ENCODE results near the gene FOSB. TPM values are rescaled to one million over a fixed set of nuclear protein-coding genes. Genes with fewer than 3 reads are reported as not detected.

FOSB gene
- total and polyA plus RNA-seq, 9 of the 15 experiments (the other 6 are each of a cell fraction or from before 2014, with no cell fraction given), result 0.11 to 2.7 (median 0.73) TPM

DNA sequence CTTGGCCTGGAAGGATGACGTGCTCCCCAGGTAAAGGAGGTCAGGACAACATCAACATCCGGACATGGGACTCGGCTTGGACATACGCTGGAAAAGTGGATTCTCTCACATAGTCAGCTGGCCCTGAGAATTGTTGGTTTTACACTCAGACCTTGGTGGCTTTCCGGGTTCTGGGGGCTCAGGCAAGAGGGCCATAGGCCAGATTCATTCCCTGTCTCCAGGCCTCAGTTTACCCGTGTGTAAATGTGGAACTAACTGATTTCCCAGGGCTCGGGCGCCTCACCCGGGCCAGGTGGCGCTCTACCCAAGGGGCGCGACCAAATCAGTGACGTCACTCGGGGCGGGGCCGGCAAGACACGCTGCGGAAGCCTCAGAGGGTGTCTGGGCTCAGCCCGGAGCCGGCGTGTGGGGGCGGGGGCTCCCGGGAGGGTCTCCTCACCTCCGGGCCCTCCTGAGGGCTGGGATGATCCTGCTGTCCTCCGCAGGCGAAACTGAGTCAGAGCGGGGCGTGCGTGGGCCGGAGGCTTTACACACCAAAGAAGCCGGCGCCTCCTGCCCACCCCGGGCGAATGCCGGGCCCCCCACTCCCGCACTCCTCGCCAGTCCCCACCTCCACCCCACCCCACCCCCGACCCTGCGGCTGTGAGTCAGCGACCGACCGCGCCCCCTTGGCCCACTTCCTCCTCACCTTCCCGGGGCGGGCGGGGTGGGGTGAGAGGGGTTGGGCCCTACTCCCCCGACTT lies 38.6 kb downstream of the FOSB start (continued):
- TF ChIP-seq, protein P1, sequence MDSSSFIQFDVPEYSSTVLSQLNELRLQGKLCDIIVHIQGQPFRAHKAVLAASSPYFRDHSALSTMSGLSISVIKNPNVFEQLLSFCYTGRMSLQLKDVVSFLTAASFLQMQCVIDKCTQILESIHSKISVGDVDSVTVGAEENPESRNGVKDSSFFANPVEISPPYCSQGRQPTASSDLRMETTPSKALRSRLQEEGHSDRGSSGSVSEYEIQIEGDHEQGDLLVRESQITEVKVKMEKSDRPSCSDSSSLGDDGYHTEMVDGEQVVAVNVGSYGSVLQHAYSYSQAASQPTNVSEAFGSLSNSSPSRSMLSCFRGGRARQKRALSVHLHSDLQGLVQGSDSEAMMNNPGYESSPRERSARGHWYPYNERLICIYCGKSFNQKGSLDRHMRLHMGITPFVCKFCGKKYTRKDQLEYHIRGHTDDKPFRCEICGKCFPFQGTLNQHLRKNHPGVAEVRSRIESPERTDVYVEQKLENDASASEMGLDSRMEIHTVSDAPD (CRISPR knock-in tag; IDR thresholded peaks at IDR 0.05), result no peak
- TF ChIP-seq, protein P2, sequence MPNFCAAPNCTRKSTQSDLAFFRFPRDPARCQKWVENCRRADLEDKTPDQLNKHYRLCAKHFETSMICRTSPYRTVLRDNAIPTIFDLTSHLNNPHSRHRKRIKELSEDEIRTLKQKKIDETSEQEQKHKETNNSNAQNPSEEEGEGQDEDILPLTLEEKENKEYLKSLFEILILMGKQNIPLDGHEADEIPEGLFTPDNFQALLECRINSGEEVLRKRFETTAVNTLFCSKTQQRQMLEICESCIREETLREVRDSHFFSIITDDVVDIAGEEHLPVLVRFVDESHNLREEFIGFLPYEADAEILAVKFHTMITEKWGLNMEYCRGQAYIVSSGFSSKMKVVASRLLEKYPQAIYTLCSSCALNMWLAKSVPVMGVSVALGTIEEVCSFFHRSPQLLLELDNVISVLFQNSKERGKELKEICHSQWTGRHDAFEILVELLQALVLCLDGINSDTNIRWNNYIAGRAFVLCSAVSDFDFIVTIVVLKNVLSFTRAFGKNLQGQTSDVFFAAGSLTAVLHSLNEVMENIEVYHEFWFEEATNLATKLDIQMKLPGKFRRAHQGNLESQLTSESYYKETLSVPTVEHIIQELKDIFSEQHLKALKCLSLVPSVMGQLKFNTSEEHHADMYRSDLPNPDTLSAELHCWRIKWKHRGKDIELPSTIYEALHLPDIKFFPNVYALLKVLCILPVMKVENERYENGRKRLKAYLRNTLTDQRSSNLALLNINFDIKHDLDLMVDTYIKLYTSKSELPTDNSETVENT (CRISPR knock-in tag; IDR thresholded peaks at IDR 0.05), result peak; percentile 74; the same call in 1 of the 2 replicates
- TF ChIP-seq, protein P3, sequence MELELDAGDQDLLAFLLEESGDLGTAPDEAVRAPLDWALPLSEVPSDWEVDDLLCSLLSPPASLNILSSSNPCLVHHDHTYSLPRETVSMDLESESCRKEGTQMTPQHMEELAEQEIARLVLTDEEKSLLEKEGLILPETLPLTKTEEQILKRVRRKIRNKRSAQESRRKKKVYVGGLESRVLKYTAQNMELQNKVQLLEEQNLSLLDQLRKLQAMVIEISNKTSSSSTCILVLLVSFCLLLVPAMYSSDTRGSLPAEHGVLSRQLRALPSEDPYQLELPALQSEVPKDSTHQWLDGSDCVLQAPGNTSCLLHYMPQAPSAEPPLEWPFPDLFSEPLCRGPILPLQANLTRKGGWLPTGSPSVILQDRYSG (tag; conservative IDR thresholded peaks at IDR 0.05; ENCODE audit: low read depth), result peak; percentile 80; the same call in 1 of the 2 replicates
- TF ChIP-seq, protein P4, sequence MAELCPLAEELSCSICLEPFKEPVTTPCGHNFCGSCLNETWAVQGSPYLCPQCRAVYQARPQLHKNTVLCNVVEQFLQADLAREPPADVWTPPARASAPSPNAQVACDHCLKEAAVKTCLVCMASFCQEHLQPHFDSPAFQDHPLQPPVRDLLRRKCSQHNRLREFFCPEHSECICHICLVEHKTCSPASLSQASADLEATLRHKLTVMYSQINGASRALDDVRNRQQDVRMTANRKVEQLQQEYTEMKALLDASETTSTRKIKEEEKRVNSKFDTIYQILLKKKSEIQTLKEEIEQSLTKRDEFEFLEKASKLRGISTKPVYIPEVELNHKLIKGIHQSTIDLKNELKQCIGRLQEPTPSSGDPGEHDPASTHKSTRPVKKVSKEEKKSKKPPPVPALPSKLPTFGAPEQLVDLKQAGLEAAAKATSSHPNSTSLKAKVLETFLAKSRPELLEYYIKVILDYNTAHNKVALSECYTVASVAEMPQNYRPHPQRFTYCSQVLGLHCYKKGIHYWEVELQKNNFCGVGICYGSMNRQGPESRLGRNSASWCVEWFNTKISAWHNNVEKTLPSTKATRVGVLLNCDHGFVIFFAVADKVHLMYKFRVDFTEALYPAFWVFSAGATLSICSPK (IDR thresholded peaks at IDR 0.05; ENCODE audit: borderline replicate concordance), result no peak
- TF ChIP-seq ZNF197 (CRISPR knock-in tag; IDR thresholded peaks at IDR 0.05; ENCODE audit: low read depth), result no peak
- TF ChIP-seq LCOR (CRISPR knock-in tag; IDR thresholded peaks at IDR 0.05), result no peak; the same call in 1 of the 2 replicates
- no peak for TF ChIP-seq SAFB2 (IDR thresholded peaks at IDR 0.05; ENCODE audit: borderline replicate concordance, low read depth, low read length, severe bottlenecking)
- no peak for TF ChIP-seq MTF1 (CRISPR knock-in tag; IDR thresholded peaks at IDR 0.05; ENCODE audit: borderline replicate concordance)
- no peak for TF ChIP-seq CBX2 (IDR thresholded peaks at IDR 0.05; ENCODE audit: insufficient read depth, low read length, poor library complexity, severe bottlenecking)
- TF ChIP-seq, protein P5, sequence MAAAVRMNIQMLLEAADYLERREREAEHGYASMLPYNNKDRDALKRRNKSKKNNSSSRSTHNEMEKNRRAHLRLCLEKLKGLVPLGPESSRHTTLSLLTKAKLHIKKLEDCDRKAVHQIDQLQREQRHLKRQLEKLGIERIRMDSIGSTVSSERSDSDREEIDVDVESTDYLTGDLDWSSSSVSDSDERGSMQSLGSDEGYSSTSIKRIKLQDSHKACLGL (CRISPR knock-in tag; IDR thresholded peaks at IDR 0.05; ENCODE audit: borderline replicate concordance, poor library complexity, severe bottlenecking), result no peak
- no peak for TF ChIP-seq TRIM24 (IDR thresholded peaks at IDR 0.05)
- TF ChIP-seq NR2C1 (IDR thresholded peaks at IDR 0.05), result 0 out of 2 replicates have a peak, but pooled peaks have one; percentile 50
- no peak; the same call in none of the 2 replicates for TF ChIP-seq NR2C1 (tag; IDR thresholded peaks at IDR 0.05)
- TF ChIP-seq, protein P6, sequence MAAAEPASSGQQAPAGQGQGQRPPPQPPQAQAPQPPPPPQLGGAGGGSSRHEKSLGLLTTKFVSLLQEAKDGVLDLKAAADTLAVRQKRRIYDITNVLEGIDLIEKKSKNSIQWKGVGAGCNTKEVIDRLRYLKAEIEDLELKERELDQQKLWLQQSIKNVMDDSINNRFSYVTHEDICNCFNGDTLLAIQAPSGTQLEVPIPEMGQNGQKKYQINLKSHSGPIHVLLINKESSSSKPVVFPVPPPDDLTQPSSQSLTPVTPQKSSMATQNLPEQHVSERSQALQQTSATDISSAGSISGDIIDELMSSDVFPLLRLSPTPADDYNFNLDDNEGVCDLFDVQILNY (CRISPR knock-in tag; IDR thresholded peaks at IDR 0.05), result no peak
- 0 out of 2 replicates have a peak, but pooled peaks have one; percentile 13 for TF ChIP-seq NFIC (IDR thresholded peaks at IDR 0.05)
- no peak for TF ChIP-seq ZNF140 (CRISPR knock-in tag; IDR thresholded peaks at IDR 0.05)
- peak; percentile 70 for TF ChIP-seq ETV5 (CRISPR knock-in tag; IDR thresholded peaks at IDR 0.05; ENCODE audit: low read depth)
- TF ChIP-seq ZNF561 (CRISPR knock-in tag; conservative IDR thresholded peaks at IDR 0.05), result no peak
- no peak; the same call in 1 of the 2 replicates for TF ChIP-seq MTA2 (IDR thresholded peaks at IDR 0.05; ENCODE audit: low read depth)
